ENCODE measurements around the gene RIC8B. TPM values are rescaled to one million over a fixed set of nuclear protein-coding genes. Genes with fewer than 3 reads are reported as not detected.

The RIC8B gene
- total and polyA plus RNA-seq, 8 donors: 14.5 to 28.0 (median 23.1) TPM

GRCh38 chr12:106854723-106855122 is 80.2 kb downstream of the RIC8B start:
- no peaks in the 10 kb centered on the region for H3K27me3 ChIP-seq
- H3K27ac ChIP-seq: no peak overlapping the region
- ATAC-seq (no peak), DNase-seq (no peak)
- H3K4me1 ChIP-seq: no peaks in the 10 kb centered on the region
- H3K9me3 ChIP-seq: no peaks in the 10 kb centered on the region
- H3K4me3 ChIP-seq: no peak overlapping the region
- intact Hi-C loops (cut with DNase I): no loop called here
- no peak for TF ChIP-seq CTCF (IDR thresholded peaks at IDR 0.05)
- peaks cover 0 to 13% of the 10 kb centered on the region in 2 donors for H3K36me3 ChIP-seq

GRCh38 chr12:106855221-106855758 is 80.8 kb downstream of the RIC8B start:
- Histone ChIP-seq H3K27ac (no peak overlapping the region), H3K4me3 (no peak overlapping the region)
- ATAC-seq: no peak

DNA sequence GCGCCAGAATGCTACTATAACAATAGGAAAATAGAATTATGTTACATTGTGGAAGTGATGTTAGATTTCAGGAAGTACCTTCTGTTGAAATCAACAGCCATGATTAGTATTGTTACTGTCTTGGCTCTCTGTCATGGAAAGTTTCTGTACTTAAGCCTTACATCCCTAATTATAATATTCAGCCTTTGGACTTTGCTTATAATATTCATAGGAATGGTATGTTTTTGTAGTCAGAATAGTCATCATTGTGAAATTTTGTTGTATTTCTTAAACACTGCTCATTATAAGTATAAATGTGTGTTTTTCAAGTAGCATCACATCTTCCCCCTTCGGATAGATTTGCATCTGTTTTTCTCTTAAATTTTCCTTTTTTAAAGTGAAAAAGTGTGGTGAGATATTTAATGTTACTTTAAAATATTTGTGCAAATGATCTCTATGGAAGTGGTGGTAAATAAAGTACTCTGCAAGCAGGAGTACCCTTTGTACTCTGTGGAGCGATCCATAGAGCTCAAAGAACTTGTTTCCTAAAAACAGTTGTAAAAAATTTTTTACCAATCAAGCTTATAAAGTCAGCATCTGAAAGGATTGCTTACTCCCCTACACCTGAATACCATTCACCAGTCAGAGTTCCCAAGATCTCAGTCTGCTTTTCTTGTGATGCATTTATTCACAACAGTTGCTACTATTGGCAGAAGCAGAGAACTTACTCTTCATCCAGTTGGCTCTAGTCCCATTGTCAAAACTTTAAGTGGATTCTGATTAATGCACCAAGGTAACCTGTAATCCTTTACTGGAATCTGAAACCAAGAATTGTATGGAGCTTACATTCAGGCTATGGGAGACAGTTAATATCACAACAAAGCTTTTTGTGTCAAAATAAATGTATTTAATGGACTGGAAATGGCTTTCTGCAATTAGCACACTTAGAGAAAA is 87.8 kb downstream of the RIC8B start:
- Histone ChIP-seq H3K4me3 (no peak overlapping the region), H3K9me3 (no peaks in the 10 kb centered on the region), H3K36me3 (peaks cover 0 to 17% of the 10 kb centered on the region in 2 donors), H3K27ac (no peak overlapping the region), H3K4me1 (no peaks in the 10 kb centered on the region), H3K27me3 (no peaks in the 10 kb centered on the region)
- no peak for TF ChIP-seq CTCF (IDR thresholded peaks at IDR 0.05)
- intact Hi-C loops (cut with DNase I): no loop called here
- ATAC-seq (no peak), DNase-seq (no peak)

More at GRCh38 chr12:106855221-106855758, 80.8 kb downstream of the RIC8B start:
- Histone ChIP-seq H3K4me1 (no peaks in the 10 kb centered on the region), H3K36me3 (peaks cover 0 to 18% of the 10 kb centered on the region in 2 donors), H3K27me3 (no peaks in the 10 kb centered on the region), H3K9me3 (no peaks in the 10 kb centered on the region)
- no peak for DNase-seq
- intact Hi-C loops (cut with DNase I): no loop called here
- TF ChIP-seq CTCF (IDR thresholded peaks at IDR 0.05): no peak

DNA sequence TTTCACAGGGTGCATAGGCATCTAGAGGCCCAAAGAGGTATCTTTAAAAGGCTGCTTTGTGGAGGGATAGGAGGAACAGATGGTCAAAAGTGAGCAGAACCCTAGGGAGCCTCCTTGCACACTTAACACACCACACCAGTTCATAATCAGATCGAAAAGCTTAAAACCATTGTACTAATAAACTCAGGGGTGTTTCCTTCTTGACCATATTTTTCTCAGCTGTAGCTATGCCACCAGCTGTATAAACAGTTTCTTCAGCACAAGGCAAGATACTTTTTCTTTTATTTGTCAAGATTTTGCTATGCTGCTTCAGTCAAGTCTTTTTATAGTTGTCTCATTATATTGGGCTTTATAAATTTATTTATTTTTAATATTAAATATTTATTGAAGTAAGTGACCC is 88.7 kb downstream of the RIC8B start:
- Histone ChIP-seq H3K36me3 (peaks cover 0 to 17% of the 10 kb centered on the region in 2 donors), H3K4me1 (no peaks in the 10 kb centered on the region), H3K4me3 (no peak overlapping the region), H3K9me3 (no peaks in the 10 kb centered on the region), H3K27ac (no peak overlapping the region), H3K27me3 (no peaks in the 10 kb centered on the region)
- DNase-seq (no peak), ATAC-seq (no peak)
- no peak for TF ChIP-seq CTCF (IDR thresholded peaks at IDR 0.05)
- intact Hi-C loops (cut with DNase I): no loop called here

- TF ChIP-seq CTCF (IDR thresholded peaks at IDR 0.05): no peak
- H3K4me1 ChIP-seq: no peaks in the 10 kb centered on the region
- H3K27ac ChIP-seq: no peak overlapping the region
- intact Hi-C loops (cut with DNase I): no loop called here
- no peaks in the 10 kb centered on the region for H3K9me3 ChIP-seq
- peaks cover 0 to 8% of the 10 kb centered on the region in 2 donors for H3K36me3 ChIP-seq
- no peak overlapping the region for H3K4me3 ChIP-seq
- no peak for DNase-seq
- no peaks in the 10 kb centered on the region for H3K27me3 ChIP-seq
- no peak for ATAC-seq
Measured at GRCh38 chr12:106865683-106866082, 91.2 kb downstream of the RIC8B start.
